Measurements from ENCODE around the gene PDGFRB. TPM values are rescaled to one million over a fixed set of nuclear protein-coding genes. Genes with fewer than 3 reads are reported as not detected.

The PDGFRB gene
- total RNA-seq, 1 donor from 2014 or later, result 90.9 TPM

GRCh38 chr5:150129813-150130492, 25.7 kb downstream of the PDGFRB start:
- peak; percentile 55 for DNase-seq

- DNase-seq, result no peak
These were observed 26.2 kb downstream of the PDGFRB start for GRCh38 chr5:150129454-150129812.

GRCh38 chr5:150126921-150127265, 28.8 kb downstream of the PDGFRB start:
- DNase-seq, result no peak

GRCh38 chr5:150126199-150126920, 29.3 kb downstream of the PDGFRB start:
- DNase-seq, result no peak

- no peak for DNase-seq
These were observed 30.3 kb downstream of the PDGFRB start for GRCh38 chr5:150125334-150125733.

- DNase-seq, result no peak
These were observed 31.0 kb downstream of the PDGFRB start for GRCh38 chr5:150124596-150124995.

GRCh38 chr5:150124111-150124557, 31.5 kb downstream of the PDGFRB start:
- no peak for DNase-seq

GRCh38 chr5:150123542-150123941, 32.1 kb downstream of the PDGFRB start:
- no peak for DNase-seq

- DNase-seq, result no peak
These were observed 32.8 kb downstream of the PDGFRB start for GRCh38 chr5:150122536-150123481.

- no peak for DNase-seq
These were observed 33.5 kb downstream of the PDGFRB start for GRCh38 chr5:150122158-150122510.

- no peak for DNase-seq
These were observed 34.0 kb downstream of the PDGFRB start for GRCh38 chr5:150121448-150122157.

GRCh38 chr5:150120617-150121447, 34.8 kb downstream of the PDGFRB start:
- no peak for DNase-seq

GRCh38 chr5:150120062-150120441, 35.6 kb downstream of the PDGFRB start:
- DNase-seq, result no peak

GRCh38 chr5:150119421-150120061, 36.1 kb downstream of the PDGFRB start:
- no peak for DNase-seq

GRCh38 chr5:150118561-150119229, 37.0 kb downstream of the PDGFRB start:
- DNase-seq, result no peak

GRCh38 chr5:150117945-150118560, 37.6 kb downstream of the PDGFRB start:
- DNase-seq, result no peak

- DNase-seq, result no peak
These were observed 38.8 kb downstream of the PDGFRB start for GRCh38 chr5:150116667-150117400.

GRCh38 chr5:150114773-150115408, 40.8 kb downstream of the PDGFRB start:
- DNase-seq, result no peak
